ENCODE results near the gene TIMM29.

TIMM29 gene

GRCh38 chr19:10975374-10976130, 46.9 kb downstream of the TIMM29 start:
- peak overlapping the region; percentile 98 for H3K27ac ChIP-seq (ENCODE audit: low read depth, low read length)
- peaks cover 31% of the 10 kb centered on the region for H3F3A ChIP-seq (ENCODE audit: control insufficient read depth, insufficient read depth)
- peaks cover 58% of the 10 kb centered on the region for H3K36me3 ChIP-seq (ENCODE audit: control insufficient read depth, low read length)
- H3K9me3 ChIP-seq (ENCODE audit: control insufficient read depth, insufficient read depth, low read length), result no peaks in the 10 kb centered on the region
- peaks cover 99% of the 10 kb centered on the region for H3K79me2 ChIP-seq (ENCODE audit: control insufficient read depth, low read length)
- no peak for TF ChIP-seq CTCF (IDR thresholded peaks at IDR 0.05; ENCODE audit: low read depth, low read length, poor library complexity, severe bottlenecking)
- TF ChIP-seq EZH2phosphoT487 (IDR thresholded peaks at IDR 0.05; ENCODE audit: borderline replicate concordance, low read length), result no peak
- peaks cover 13% of the 10 kb centered on the region for H4K20me1 ChIP-seq (ENCODE audit: control insufficient read depth, insufficient read depth, low read depth, low read length)
- no peaks in the 10 kb centered on the region for H3K9me2 ChIP-seq (replicated peaks; ENCODE audit: control insufficient read depth, low read length)
- H3K4me1 ChIP-seq (ENCODE audit: control insufficient read depth, low read length), result peaks cover 93% of the 10 kb centered on the region
- H3K4me2 ChIP-seq (ENCODE audit: low read length), result peak overlapping the region; percentile 41
- peak overlapping the region; percentile 8 for H3K4me3 ChIP-seq (ENCODE audit: low read length)
- H3K27me3 ChIP-seq (ENCODE audit: control insufficient read depth, low read length), result no peaks in the 10 kb centered on the region

GRCh38 chr19:10976131-10976892, 47.7 kb downstream of the TIMM29 start:
- H3K4me3 ChIP-seq (ENCODE audit: low read length), result peak overlapping the region; percentile 8
- H3K9me2 ChIP-seq (replicated peaks; ENCODE audit: control insufficient read depth, low read length), result no peaks in the 10 kb centered on the region
- H3K4me2 ChIP-seq (ENCODE audit: low read length), result peak overlapping the region; percentile 41
- peaks cover 18% of the 10 kb centered on the region for H4K20me1 ChIP-seq (ENCODE audit: control insufficient read depth, insufficient read depth, low read depth, low read length)
- peaks cover 62% of the 10 kb centered on the region for H3K36me3 ChIP-seq (ENCODE audit: control insufficient read depth, low read length)
- H3F3A ChIP-seq (ENCODE audit: control insufficient read depth, insufficient read depth), result peaks cover 30% of the 10 kb centered on the region
- H3K27ac ChIP-seq (ENCODE audit: low read depth, low read length), result peak overlapping the region; percentile 98
- H3K79me2 ChIP-seq (ENCODE audit: control insufficient read depth, low read length), result peaks cover 99% of the 10 kb centered on the region
- no peaks in the 10 kb centered on the region for H3K9me3 ChIP-seq (ENCODE audit: control insufficient read depth, insufficient read depth, low read length)
- H3K27me3 ChIP-seq (ENCODE audit: control insufficient read depth, low read length), result no peaks in the 10 kb centered on the region
- TF ChIP-seq CTCF (IDR thresholded peaks at IDR 0.05; ENCODE audit: low read depth, low read length, poor library complexity, severe bottlenecking), result no peak
- H3K4me1 ChIP-seq (ENCODE audit: control insufficient read depth, low read length), result peaks cover 93% of the 10 kb centered on the region

- peaks cover 65% of the 10 kb centered on the region for H3K36me3 ChIP-seq (ENCODE audit: control insufficient read depth, low read length)
- no peak overlapping the region for H3K4me3 ChIP-seq (ENCODE audit: low read length)
- H3K9me2 ChIP-seq (replicated peaks; ENCODE audit: control insufficient read depth, low read length), result no peaks in the 10 kb centered on the region
- H4K20me1 ChIP-seq (ENCODE audit: control insufficient read depth, insufficient read depth, low read depth, low read length), result peaks cover 24% of the 10 kb centered on the region
- no peaks in the 10 kb centered on the region for H3K27me3 ChIP-seq (ENCODE audit: control insufficient read depth, low read length)
- peak overlapping the region; percentile 98 for H3K27ac ChIP-seq (ENCODE audit: low read depth, low read length)
- peaks cover 27% of the 10 kb centered on the region for H3F3A ChIP-seq (ENCODE audit: control insufficient read depth, insufficient read depth)
- peaks cover 99% of the 10 kb centered on the region for H3K79me2 ChIP-seq (ENCODE audit: control insufficient read depth, low read length)
- H3K9me3 ChIP-seq (ENCODE audit: control insufficient read depth, insufficient read depth, low read length), result no peaks in the 10 kb centered on the region
- H3K4me2 ChIP-seq (ENCODE audit: low read length), result peak overlapping the region; percentile 41
- peaks cover 81% of the 10 kb centered on the region for H3K4me1 ChIP-seq (ENCODE audit: control insufficient read depth, low read length)
- TF ChIP-seq CTCF (IDR thresholded peaks at IDR 0.05; ENCODE audit: low read depth, low read length, poor library complexity, severe bottlenecking), result no peak
- no peak for TF ChIP-seq EZH2phosphoT487 (IDR thresholded peaks at IDR 0.05; ENCODE audit: borderline replicate concordance, low read length)
Observed at GRCh38 chr19:10977742-10978092, 49.1 kb downstream of the TIMM29 start.
